Loucy (cell line): ENCODE results near the gene UBE2O.

Experiments used
- EZH2phosphoT487 ChIP-seq: fragments of 200-600 bp; IDR thresholded peaks from 2 replicates; pipeline ENCODE4 v1.6.1; 2018; ENCODE audit warnings: antibody characterized with exemption, mild to moderate bottlenecking, moderate library complexity, borderline replicate concordance
- TF ChIP-seq, protein P1 (sequence below): fragments of 200-600 bp; sonication (generic); conservative IDR thresholded peaks from 2 replicates; pipeline ENCODE4 v1.5.1; 2014; ENCODE audit warnings: mild to moderate bottlenecking, antibody characterized with exemption, low read length

- TF ChIP-seq, protein P1, sequence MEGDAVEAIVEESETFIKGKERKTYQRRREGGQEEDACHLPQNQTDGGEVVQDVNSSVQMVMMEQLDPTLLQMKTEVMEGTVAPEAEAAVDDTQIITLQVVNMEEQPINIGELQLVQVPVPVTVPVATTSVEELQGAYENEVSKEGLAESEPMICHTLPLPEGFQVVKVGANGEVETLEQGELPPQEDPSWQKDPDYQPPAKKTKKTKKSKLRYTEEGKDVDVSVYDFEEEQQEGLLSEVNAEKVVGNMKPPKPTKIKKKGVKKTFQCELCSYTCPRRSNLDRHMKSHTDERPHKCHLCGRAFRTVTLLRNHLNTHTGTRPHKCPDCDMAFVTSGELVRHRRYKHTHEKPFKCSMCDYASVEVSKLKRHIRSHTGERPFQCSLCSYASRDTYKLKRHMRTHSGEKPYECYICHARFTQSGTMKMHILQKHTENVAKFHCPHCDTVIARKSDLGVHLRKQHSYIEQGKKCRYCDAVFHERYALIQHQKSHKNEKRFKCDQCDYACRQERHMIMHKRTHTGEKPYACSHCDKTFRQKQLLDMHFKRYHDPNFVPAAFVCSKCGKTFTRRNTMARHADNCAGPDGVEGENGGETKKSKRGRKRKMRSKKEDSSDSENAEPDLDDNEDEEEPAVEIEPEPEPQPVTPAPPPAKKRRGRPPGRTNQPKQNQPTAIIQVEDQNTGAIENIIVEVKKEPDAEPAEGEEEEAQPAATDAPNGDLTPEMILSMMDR: no peak
- TF ChIP-seq EZH2phosphoT487: no peak
These were observed 47.9 kb downstream of the UBE2O start for GRCh38 chr17:76404976-76405563.
